Neuronal stem cell (in vitro differentiated cells): ENCODE results near the gene ENTPD6.
"Not testable (repeated sequence)": the region's sequence is repeated elsewhere in the genome, so short reads cannot be mapped to it uniquely, and the experiment has no call there.

Source experiments
- DNase-seq: peaks from one replicate; pipeline ENCODE4 v3.0.0-alpha.2; 2013; ENCODE audit warnings: low spot score
- H2AFZ ChIP-seq: one replicate; pipeline ENCODE4 v1.6.1; 2013; ENCODE audit warnings: mild to moderate bottlenecking, low read length, inconsistent platforms
- H2AK5ac ChIP-seq: 2 replicates; pipeline ENCODE4 v1.6.1; 2013; ENCODE audit warnings: low read depth, mild to moderate bottlenecking, inconsistent platforms, low read length, moderate library complexity, mixed read lengths
- H2BK120ac ChIP-seq: 2 replicates; pipeline ENCODE4 v1.6.1; 2013; ENCODE audit warnings: low read depth, mild to moderate bottlenecking, inconsistent platforms, low read length, moderate library complexity, mixed read lengths
- H2BK12ac ChIP-seq: one replicate; pipeline ENCODE4 v1.6.1; 2013; ENCODE audit warnings: low read length, inconsistent platforms
- H2BK15ac ChIP-seq: 2 replicates; pipeline ENCODE4 v1.6.1; 2013; ENCODE audit warnings: mild to moderate bottlenecking, low read length, inconsistent platforms, mixed read lengths
- H2BK5ac ChIP-seq: one replicate; pipeline ENCODE4 v1.6.1; 2013; ENCODE audit warnings: inconsistent platforms, mild to moderate bottlenecking, low read length, moderate library complexity
- H3K14ac ChIP-seq: one replicate; pipeline ENCODE4 v1.6.1; 2013; ENCODE audit warnings: low read length, inconsistent platforms
- H3K18ac ChIP-seq: 2 replicates; pipeline ENCODE4 v1.6.1; 2013; ENCODE audit warnings: low read length, inconsistent platforms
- H3K23ac ChIP-seq: 2 replicates; pipeline ENCODE4 v1.6.1; 2013; ENCODE audit warnings: low read depth, mild to moderate bottlenecking, mixed read lengths, low read length, inconsistent platforms; ENCODE audit not compliant: poor library complexity
- H3K27ac ChIP-seq: replicated peaks from 3 replicates; pipeline ENCODE4 v1.5.1; 2013; ENCODE audit warnings: low read length, inconsistent platforms
- H3K27me3 ChIP-seq, 3 experiments: 2 replicates each; pipeline ENCODE4 v1.6.1; 2013; ENCODE audit warnings: low read length in 3 of 3, mild to moderate bottlenecking in 2 of 3, inconsistent platforms in 1 of 3, low read depth in 1 of 3, mixed read lengths in 1 of 3, moderate library complexity in 1 of 3; ENCODE audit not compliant: control insufficient read depth in 3 of 3, insufficient read depth in 3 of 3
- H3K36me3 ChIP-seq, 2 donors: replicated peaks in 1 of 2; 2 replicates each; pipeline ENCODE4 v1.6.1; 2013; ENCODE audit warnings: low read length in 2 of 2; ENCODE audit not compliant: control insufficient read depth in 2 of 2, insufficient read depth in 2 of 2
- H3K4ac ChIP-seq: 2 replicates; pipeline ENCODE4 v1.6.1; 2013; ENCODE audit warnings: inconsistent platforms, mild to moderate bottlenecking, low read length, moderate library complexity
- H3K4me1 ChIP-seq, 2 donors: 1 replicate in 1 of 2; 2 replicates in 1 of 2; pipeline ENCODE4 v1.6.1; 2013; ENCODE audit warnings: low read length in 2 of 2, low read depth in 1 of 2; ENCODE audit not compliant: control insufficient read depth in 2 of 2, insufficient read depth in 1 of 2
- H3K4me2 ChIP-seq: one replicate; pipeline ENCODE4 v1.6.1; 2013; ENCODE audit warnings: mild to moderate bottlenecking, low read length, inconsistent platforms; ENCODE audit not compliant: insufficient read depth, poor library complexity, severe bottlenecking
- H3K4me3 ChIP-seq, 2 donors: 2 replicates each; pipeline ENCODE4 v1.5.1; 2013; ENCODE audit warnings: low read length in 2 of 2, mild to moderate bottlenecking in 2 of 2, inconsistent platforms in 1 of 2, moderate library complexity in 1 of 2
- H3K79me1 ChIP-seq: one replicate; pipeline ENCODE4 v1.6.1; 2013; ENCODE audit warnings: low read depth, mild to moderate bottlenecking, inconsistent platforms, low read length, moderate library complexity
- H3K9ac ChIP-seq: one replicate; pipeline ENCODE4 v1.6.1; 2013; ENCODE audit warnings: mild to moderate bottlenecking, low read depth, low read length, inconsistent platforms; ENCODE audit not compliant: poor library complexity
- H3K9me3 ChIP-seq, 2 donors: replicated peaks in 1 of 2; 2 replicates each; pipeline versions ENCODE3 to v1.6.1; 2013; ENCODE audit warnings: low read length in 2 of 2, mild to moderate bottlenecking in 2 of 2, inconsistent platforms in 1 of 2, low read depth in 1 of 2, mixed read lengths in 1 of 2, moderate library complexity in 1 of 2; ENCODE audit not compliant: control insufficient read depth in 2 of 2, insufficient read depth in 1 of 2
- H4K8ac ChIP-seq: one replicate; pipeline ENCODE4 v1.6.1; 2013; ENCODE audit warnings: low read depth, mild to moderate bottlenecking, inconsistent platforms, low read length, moderate library complexity
- H4K91ac ChIP-seq: one replicate; pipeline ENCODE4 v1.6.1; 2013; ENCODE audit warnings: low read length, low read depth, mild to moderate bottlenecking, inconsistent platforms; ENCODE audit not compliant: poor library complexity
- WGBS, 2 donors: extraction: QIAGEN DNeasy Blood & Tissue Kit; methylation state at CpG; one replicate each; pipeline ENCODE4 v1.1.7; 2013; ENCODE audit warnings: missing lambda C conversion rate in 2 of 2, mixed read lengths in 1 of 2; ENCODE audit not compliant: insufficient read length in 2 of 2, insufficient replicate concordance in 1 of 2; ENCODE audit errors: extremely low coverage in 2 of 2; 5-methylcytosine and 5-hydroxymethylcytosine counted together

Gene ENTPD6

GRCh38 chr20:25178563-25179438 lies 16.7 kb upstream of the ENTPD6 start:
- Histone ChIP-seq H3K4ac (no peak overlapping the region), H3K14ac (no peak overlapping the region), H3K36me3 (no peaks in the 10 kb centered on the region), H2BK12ac (no peak overlapping the region), H3K4me2 (no peak overlapping the region), H3K9ac (no peak overlapping the region), H3K79me1 (no peaks in the 10 kb centered on the region), H3K4me1 (no peaks in the 10 kb centered on the region), H3K4me3 (no peak overlapping the region), H2BK15ac (no peak overlapping the region), H3K27me3 (peaks cover 0 to 3% (median 2%) of the 10 kb centered on the region in 3 experiments), H4K91ac (no peak overlapping the region), H2BK120ac (no peak overlapping the region), H2BK5ac (no peak overlapping the region), H2AFZ (no peak overlapping the region), H3K27ac (no peak overlapping the region), H3K23ac (no peak overlapping the region), H2AK5ac (no peak overlapping the region), H3K18ac (no peak overlapping the region), H4K8ac (no peak overlapping the region), H3K9me3 (peaks cover 0 to 5% of the 10 kb centered on the region in 2 donors)
- DNase-seq, result peak; percentile 29
- WGBS, 2 donors, result no CpG with 5 or more reads among the region's 7 CpGs

GRCh38 chr20:25179439-25180089 lies 15.9 kb upstream of the ENTPD6 start:
- no CpG with 5 or more reads among the region's 15 CpGs for WGBS, 2 donors
- Histone ChIP-seq H3K9ac (peak overlapping the region; percentile 40), H3K9me3 (peaks cover 0 to 2% of the 10 kb centered on the region in 2 donors), H3K27me3 (peaks cover 0 to 3% (median 2%) of the 10 kb centered on the region in 3 experiments), H2BK5ac (no peak overlapping the region), H3K23ac (no peak overlapping the region), H4K91ac (no peak overlapping the region), H3K79me1 (no peaks in the 10 kb centered on the region), H2BK120ac (no peak overlapping the region), H2AFZ (no peak overlapping the region), H2AK5ac (peak overlapping the region; percentile 54), H3K18ac (no peak overlapping the region), H4K8ac (no peak overlapping the region), H2BK12ac (no peak overlapping the region), H3K4ac (peak overlapping the region; percentile 47), H3K4me1 (no peaks in the 10 kb centered on the region), H3K14ac (no peak overlapping the region), H3K36me3 (no peaks in the 10 kb centered on the region), H3K4me3 (no peak overlapping the region), H3K4me2 (no peak overlapping the region), H3K27ac (no peak overlapping the region), H2BK15ac (no peak overlapping the region)
- DNase-seq, result no peak

GRCh38 chr20:25184391-25184790 lies 11.1 kb upstream of the ENTPD6 start:
- H3K27me3 ChIP-seq, H3K14ac ChIP-seq, H2BK12ac ChIP-seq, H3K9me3 ChIP-seq, H3K4me1 ChIP-seq, H2BK5ac ChIP-seq, H3K4me2 ChIP-seq, H3K4me3 ChIP-seq, H2AK5ac ChIP-seq, DNase-seq, H3K9ac ChIP-seq, H3K4ac ChIP-seq, H3K36me3 ChIP-seq, H2AFZ ChIP-seq, H3K23ac ChIP-seq, H4K91ac ChIP-seq, H2BK120ac ChIP-seq, H4K8ac ChIP-seq, H2BK15ac ChIP-seq, H3K79me1 ChIP-seq, H3K18ac ChIP-seq, H3K27ac ChIP-seq: not testable (repeated sequence)
- WGBS, 2 donors, result no CpG with 5 or more reads among the region's 1 CpG

GRCh38 chr20:25187220-25187619 lies 8.3 kb upstream of the ENTPD6 start:
- H3K4ac ChIP-seq, result no peak overlapping the region

More at GRCh38 chr20:25187220-25187619, 8.3 kb upstream of the ENTPD6 start:
- no peaks in the 10 kb centered on the region for H3K4me1 ChIP-seq
- no peak overlapping the region for H2BK15ac ChIP-seq
- H2BK120ac ChIP-seq, result no peak overlapping the region
- no peak overlapping the region for H2AK5ac ChIP-seq
- no peak overlapping the region for H2BK5ac ChIP-seq
- no peak overlapping the region for H2AFZ ChIP-seq
- peaks cover 3% of the 10 kb centered on the region in 2 donors for H3K9me3 ChIP-seq
- H3K27me3 ChIP-seq, result peaks cover 0 to 22% (median 0%) of the 10 kb centered on the region in 3 experiments
- H3K9ac ChIP-seq, result no peak overlapping the region
- no peak overlapping the region for H3K4me2 ChIP-seq
- H3K14ac ChIP-seq, result no peak overlapping the region
- H3K27ac ChIP-seq, result no peak overlapping the region
- DNase-seq, result no peak
- H3K18ac ChIP-seq, result no peak overlapping the region
- no CpG with 5 or more reads among the region's 3 CpGs for WGBS, 2 donors
- H2BK12ac ChIP-seq, result no peak overlapping the region
- H3K23ac ChIP-seq, result no peak overlapping the region
- no peak overlapping the region for H3K4me3 ChIP-seq
- no peaks in the 10 kb centered on the region for H3K79me1 ChIP-seq
- no peak overlapping the region for H4K8ac ChIP-seq
- H3K36me3 ChIP-seq, result no peaks in the 10 kb centered on the region
- H4K91ac ChIP-seq, result no peak overlapping the region
